ENCODE measurements around the gene TRNAU1AP.

DNA sequence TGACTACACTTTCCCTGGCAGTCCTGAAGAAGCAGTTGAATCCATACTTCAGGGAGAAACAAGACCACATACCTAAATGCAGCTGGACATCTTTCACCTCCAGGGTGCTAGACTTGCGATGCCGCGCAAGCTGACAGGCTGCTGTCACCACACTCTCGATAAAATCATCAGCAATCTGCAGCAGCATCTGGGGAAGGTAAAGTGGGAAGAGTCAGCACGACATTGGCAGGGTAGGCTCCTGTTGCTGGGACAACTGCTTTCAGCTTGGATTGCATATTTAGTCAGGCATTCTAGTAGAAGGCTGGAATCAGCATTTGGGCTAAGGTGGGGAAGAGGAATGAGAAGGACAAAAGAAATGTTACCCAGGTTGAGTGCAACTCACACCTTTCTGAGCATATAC is 60.3 kb downstream of the TRNAU1AP start:
- TF ChIP-seq, protein P1, sequence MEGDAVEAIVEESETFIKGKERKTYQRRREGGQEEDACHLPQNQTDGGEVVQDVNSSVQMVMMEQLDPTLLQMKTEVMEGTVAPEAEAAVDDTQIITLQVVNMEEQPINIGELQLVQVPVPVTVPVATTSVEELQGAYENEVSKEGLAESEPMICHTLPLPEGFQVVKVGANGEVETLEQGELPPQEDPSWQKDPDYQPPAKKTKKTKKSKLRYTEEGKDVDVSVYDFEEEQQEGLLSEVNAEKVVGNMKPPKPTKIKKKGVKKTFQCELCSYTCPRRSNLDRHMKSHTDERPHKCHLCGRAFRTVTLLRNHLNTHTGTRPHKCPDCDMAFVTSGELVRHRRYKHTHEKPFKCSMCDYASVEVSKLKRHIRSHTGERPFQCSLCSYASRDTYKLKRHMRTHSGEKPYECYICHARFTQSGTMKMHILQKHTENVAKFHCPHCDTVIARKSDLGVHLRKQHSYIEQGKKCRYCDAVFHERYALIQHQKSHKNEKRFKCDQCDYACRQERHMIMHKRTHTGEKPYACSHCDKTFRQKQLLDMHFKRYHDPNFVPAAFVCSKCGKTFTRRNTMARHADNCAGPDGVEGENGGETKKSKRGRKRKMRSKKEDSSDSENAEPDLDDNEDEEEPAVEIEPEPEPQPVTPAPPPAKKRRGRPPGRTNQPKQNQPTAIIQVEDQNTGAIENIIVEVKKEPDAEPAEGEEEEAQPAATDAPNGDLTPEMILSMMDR (conservative IDR thresholded peaks at IDR 0.05 in 1 of 2, IDR thresholded peaks at IDR 0.05 in 1 of 2; ENCODE audit: low read depth in 1 of 2, low read length in 2 of 2): no peak
- no peak for TF ChIP-seq EZH2 (IDR thresholded peaks at IDR 0.05; ENCODE audit: low read length, missing control alignments)

All from fibroblast of lung (primary cell).